NCI-H748 (cell line): Measurements from ENCODE around the gene SHKBP1.
A peak's percentile ranks its signal among the peaks of the same experiment; 100 is the strongest.

Source experiments
- DNase-seq: peaks from one replicate; lab custom pipeline; 2025; ENCODE audit not compliant: unreplicated experiment; lab: John Stamatoyannopoulos, UW

The SHKBP1 gene

DNA sequence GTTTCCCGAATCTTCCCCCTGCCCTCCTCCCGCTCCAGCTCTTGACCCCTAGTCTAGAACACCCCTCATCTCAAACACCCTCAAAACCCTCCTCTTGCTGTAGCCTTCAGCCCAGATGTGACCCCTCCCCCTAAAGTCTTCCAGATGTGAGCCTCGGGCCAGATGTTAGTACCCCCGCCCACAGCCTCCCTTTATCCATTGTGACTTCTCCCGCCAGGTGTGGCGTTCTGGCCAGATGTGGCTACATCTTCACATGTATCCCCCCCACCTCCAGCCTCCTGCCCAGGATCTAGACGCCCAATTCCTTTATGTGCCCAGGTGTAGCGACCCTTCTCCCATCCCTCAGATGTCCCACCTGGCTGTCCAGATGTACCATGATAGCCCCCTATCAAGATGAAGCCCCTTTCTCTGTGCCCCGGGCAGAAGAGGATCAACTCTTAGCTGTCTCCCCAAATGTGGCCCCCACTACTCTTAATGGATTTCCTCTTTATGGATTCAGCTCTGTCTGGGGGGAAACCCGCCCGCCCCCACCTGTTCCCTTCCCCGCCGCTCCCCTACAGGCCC lies 24.0 kb downstream of the SHKBP1 start:
- DNase-seq: no peak

DNA sequence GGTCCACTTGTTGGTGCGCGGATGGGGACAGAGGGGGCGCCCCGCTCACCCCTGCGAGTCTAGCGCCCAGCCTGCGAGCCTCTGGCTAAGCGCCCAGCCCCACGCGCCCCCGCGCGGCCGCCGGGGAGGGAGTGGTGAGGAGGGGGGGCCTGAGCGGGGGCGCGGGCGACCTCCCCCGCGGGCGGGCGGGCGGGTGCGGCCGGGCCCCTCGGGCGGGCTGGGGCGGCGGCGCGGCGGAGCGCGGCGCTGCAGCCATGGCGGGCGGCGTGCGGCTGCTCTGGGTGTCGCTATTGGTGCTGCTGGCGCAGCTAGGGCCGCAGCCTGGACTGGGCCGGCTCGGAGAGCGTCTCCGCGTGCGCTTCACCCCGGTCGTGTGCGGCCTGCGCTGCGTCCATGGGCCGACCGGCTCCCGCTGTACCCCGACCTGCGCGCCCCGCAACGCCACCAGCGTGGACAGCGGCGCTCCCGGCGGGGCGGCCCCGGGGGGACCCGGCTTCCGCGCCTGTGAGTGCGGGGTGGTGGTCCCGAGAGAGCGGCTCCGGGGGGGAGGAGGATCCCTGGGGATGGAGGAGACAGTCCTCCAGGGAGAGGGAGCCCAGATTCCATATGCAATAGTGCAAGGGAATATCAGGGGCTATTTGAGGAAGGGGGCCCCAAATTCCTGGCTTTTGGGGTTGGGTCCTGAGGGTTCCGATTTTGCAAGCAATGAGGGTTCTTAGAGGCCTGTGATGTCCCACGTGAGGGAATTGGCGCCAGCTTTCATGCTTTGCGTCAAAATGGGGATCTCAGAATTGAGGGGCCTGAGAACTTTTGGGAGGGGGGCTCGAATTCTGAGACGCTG lies 24.7 kb downstream of the SHKBP1 start, which contains the start of gene LTBP4:
LTBP4 (plus strand) TSS at position 236 of the 841 bp plus-strand sequence; CDS start at position 255, 19 bp downstream.
- peak; percentile 67 for DNase-seq

DNA sequence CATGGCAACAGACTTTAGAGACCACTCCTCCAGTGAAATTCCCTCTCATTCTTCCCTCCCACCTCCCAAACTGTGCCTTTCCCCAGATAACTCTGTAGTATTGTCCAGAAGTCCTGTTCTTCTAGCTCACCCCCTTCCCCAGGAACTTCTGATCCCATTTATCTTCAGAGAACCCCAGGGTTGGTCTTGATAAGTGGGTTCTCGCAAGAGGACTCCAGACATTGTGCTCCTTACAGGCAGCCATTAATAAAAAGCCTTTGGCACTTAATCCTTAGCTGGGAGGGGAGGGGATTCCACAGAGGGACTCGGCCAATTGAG lies 26.4 kb downstream of the SHKBP1 start:
- DNase-seq: no peak

DNA sequence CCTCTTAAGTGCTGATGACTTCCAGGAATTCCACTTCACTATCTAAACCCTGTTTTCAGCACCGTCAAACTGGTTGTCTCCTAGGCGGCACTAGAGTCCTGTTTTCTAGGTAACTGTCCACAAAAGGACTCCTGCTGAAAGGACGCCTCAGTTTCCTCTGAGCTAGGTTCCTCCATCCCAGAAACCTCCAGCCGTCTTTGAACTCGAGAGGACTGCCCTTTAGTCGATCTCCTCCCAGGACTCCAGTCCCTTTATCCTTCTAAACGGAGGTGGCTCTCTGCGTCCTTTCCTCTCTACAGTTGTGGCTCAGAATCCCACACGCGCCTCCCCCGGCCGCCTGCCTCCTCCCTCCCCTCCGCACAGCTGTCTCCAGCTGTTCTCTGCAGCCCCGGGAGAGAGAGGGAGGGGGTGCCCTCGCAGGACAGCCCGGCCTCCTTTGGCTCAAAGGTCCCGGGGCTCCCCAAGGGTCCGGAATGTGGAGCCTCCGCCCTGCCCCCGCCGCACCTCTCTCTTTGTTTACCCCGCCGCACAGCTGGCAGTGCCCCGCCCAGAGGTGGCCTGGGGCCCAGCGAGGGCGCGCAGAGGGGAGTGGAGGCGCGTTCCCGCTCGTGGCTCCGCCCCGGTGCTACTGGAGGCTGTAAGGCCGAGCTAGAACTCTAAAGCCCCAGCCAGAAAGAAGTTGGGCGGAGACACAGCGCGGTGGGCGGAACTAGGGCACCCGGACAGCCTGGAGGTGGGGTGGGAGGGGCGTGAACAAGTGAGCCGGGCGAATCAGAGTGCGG lies 26.9 kb downstream of the SHKBP1 start:
- DNase-seq: peak; percentile 99

DNA sequence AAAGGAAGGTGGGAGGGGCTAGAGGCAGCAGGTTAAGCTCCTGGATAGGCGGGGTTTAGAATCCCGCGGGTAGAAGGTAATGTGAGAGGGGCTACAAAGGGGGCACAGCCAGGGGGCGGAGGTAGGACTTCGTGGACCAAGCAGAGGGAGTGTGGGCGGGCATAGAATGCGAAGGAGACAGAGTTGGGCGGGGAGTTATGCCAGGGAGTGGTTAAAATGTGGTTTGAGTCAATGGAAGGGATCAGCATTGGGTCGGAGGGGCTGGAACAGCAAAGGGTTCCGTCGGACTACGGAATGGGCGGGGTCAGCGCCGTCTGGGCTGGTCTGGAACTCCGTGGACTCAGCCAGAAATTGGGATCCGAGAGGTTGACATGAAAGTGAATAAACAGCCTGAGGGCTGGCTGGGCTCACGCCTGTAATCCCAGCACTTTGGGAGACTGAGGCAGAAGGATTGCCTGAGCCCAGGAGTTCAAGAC lies 27.5 kb downstream of the SHKBP1 start:
- DNase-seq: no peak

DNA sequence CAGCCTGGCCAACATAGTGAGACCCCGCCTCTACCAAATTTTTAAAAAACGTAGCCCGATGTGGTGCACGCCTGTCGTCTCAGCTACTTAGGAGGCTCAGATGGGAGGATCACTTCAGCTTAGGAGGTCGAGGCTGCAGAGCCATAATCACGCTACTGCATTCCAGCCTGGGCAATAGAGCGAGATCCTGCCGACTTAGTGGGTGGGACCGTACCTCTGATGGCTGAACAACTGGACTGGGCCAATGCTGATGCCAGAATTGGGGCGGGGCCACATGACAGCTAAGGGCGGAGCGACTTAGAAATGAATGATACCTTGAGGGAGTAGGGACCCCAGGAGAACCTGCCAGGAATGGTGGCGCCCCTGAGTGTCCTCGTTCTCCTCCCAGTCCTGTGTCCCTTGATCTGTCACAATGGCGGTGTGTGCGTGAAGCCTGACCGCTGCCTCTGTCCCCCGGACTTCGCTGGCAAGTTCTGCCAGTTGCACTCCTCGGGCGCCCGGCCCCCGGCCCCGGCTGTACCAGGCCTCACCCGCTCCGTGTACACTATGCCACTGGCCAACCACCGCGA lies 28.1 kb downstream of the SHKBP1 start:
- DNase-seq: peak; percentile 50

DNA sequence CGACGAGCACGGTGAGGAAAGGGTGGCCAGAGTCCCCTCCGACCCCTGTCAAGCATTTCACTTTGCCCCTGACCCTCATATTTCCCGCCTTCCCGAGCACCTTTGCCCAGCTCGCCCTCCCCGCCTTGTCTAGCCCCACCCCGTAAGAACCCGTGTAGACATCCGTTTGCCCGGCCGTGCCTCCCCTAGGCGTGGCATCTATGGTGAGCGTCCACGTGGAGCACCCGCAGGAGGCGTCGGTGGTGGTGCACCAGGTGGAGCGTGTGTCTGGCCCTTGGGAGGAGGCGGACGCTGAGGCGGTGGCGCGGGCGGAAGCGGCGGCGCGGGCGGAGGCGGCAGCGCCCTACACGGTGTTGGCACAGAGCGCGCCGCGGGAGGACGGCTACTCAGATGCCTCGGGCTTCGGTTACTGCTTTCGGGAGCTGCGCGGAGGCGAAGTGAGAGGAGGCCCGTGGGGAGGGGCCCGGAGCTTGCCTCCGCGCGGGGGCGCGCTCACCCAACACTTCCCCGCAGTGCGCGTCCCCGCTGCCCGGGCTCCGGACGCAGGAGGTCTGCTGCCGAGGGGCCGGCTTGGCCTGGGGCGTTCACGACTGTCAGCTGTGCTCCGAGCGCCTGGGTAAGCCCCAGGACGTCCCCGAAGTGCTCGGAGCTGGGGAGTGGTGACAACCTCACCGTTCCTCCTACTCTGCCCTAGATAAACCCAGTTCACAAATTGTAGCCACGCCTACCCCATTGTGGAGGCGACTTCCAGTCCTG lies 28.7 kb downstream of the SHKBP1 start:
- peak; percentile 90 for DNase-seq

DNA sequence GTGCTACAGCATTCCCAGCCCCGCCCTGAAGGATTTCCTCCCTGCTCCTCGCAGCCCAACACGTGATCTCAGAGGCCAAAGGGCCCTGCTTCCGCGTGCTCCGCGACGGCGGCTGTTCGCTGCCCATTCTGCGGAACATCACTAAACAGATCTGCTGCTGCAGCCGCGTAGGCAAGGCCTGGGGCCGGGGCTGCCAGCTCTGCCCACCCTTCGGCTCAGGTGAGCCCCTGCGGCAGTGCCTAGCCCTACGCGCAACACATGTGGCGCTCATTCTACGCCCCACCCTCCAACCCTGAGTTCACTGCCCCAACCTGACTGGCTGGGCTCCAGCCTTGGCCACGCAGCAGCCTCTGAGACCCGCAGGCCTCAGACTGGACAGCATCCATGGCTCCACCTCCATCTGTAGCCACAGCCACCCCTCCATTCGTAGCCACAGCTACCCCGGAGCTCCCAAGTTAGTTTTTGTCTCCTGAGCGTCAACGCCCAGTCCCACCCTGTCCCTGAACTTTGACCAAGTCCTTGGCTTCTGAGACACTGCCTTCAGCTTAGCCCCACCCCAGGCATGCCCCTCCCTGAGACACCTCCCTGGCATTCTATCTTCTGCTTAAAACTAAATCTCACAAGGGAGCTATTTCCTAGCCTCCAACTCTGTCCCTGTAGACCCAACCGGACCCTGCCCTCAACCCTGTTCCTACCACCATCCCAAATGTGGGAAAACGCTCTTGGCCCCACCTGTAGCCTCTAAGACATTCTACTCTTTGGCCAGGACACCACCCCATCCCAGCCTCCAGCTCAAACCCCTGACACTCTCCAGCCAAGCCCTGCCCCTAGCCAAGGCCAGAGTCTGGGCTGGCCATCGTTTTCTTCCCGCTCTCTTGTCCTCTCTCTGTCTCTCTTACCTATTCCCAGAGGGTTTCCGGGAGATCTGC lies 30.9 kb downstream of the SHKBP1 start:
- DNase-seq: peak; percentile 32

DNA sequence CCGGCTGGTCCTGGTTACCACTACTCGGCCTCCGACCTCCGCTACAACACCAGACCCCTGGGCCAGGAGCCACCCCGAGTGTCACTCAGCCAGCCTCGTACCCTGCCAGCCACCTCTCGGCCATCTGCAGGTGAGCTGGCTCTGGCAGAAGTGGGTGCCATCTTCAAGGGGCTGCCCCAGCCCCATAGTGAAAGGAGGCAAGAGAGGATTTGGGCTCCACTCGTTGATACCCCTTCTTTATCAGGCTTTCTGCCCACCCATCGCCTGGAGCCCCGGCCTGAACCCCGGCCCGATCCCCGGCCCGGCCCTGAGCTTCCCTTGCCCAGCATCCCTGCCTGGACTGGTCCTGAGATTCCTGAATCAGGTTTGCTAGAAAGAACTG lies 31.6 kb downstream of the SHKBP1 start:
- DNase-seq: no peak

DNA sequence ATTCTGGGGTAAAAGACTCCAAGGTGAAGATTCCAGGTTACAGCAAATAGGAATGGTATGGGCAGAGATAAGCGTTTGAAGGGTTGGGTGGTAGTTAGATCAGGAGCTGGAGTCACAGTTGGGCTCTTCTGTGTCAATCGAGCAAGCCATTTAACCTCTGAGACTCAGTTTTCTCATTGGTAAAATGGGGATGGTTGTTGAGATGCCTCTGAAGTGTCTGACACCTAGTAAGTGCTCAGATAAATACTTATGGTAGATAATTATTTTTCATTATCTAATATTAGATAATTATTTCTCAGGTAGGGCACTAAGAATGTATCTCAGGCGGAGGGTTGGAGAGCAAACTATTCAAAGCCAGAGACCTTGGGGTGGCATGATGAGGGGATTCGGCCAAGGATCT lies 32.3 kb downstream of the SHKBP1 start:
- DNase-seq: no peak

DNA sequence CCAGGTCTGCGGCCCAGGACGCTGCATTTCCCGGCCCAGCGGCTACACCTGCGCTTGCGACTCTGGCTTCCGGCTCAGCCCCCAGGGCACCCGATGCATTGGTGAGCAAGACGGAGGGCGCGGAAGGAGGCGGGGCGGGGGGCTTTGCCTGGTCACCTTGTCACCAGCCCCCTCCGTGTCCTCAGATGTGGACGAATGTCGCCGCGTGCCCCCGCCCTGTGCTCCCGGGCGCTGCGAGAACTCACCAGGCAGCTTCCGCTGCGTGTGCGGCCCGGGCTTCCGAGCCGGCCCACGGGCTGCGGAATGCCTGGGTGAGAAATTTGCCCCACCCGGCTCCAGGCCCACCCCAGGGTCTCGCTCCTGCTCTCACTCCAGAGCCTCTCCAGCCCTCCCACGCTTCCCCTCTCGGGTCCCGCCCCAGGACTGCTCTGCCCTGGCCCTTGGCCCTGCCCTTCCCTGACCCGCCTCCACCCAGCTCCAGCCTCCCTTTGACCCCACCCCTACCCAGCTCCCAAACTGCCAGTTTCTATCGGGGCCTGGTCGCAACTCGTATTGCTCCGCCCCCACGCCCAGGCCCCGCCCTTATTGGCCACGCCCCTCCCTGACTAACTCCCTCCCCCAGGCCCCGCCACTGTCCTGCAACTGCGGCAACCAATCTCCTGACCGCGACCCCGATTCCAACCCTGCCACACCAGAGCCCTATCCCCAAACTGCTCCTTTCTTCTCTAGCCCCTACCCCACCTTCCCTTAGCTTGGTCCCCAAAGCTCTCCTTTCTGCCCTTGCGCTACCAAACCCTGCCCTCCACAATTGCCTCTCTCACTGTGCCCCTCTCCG lies 33.1 kb downstream of the SHKBP1 start:
- DNase-seq: no peak

DNA sequence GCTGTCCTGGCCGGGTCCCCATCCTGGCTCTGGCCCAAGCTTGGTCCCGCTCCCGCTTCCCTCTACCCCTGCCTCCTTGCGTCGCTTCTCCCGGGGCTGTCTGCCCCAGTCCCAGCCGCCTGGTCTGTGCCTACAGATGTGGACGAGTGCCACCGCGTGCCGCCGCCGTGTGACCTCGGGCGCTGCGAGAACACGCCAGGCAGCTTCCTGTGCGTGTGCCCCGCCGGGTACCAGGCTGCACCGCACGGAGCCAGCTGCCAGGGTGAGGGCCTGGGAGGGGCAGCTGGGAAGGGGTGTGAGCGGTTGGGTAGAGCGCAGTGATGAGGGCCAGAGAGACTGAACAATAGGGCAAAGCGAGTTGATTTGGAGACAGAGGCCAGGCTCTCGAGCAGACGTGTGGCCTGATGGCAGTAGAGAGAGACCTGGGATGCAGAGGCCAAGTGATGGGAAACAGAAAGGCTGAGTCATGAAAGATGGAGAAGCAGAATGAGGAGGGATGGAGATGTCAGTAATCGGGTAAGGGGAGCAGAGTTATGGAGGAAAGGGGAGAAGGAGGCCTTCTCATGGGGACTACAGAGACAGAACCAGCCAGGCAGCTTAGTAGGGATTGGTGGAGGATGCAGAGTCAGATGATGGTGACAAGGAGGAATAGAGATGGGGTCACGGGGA lies 33.9 kb downstream of the SHKBP1 start:
- no peak for DNase-seq

DNA sequence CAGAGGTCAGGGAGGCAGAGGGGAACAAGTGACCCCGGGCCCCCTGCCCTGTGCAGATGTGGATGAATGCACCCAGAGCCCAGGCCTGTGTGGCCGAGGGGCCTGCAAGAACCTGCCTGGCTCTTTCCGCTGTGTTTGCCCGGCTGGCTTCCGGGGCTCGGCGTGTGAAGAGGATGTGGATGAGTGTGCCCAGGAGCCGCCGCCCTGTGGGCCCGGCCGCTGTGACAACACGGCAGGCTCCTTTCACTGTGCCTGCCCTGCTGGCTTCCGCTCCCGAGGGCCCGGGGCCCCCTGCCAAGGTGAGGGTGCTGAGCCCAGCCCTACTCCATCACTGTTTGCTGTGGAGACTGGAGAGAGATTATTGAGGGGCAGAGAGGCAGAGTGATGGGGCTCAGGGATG lies 34.4 kb downstream of the SHKBP1 start:
- no peak for DNase-seq

DNA sequence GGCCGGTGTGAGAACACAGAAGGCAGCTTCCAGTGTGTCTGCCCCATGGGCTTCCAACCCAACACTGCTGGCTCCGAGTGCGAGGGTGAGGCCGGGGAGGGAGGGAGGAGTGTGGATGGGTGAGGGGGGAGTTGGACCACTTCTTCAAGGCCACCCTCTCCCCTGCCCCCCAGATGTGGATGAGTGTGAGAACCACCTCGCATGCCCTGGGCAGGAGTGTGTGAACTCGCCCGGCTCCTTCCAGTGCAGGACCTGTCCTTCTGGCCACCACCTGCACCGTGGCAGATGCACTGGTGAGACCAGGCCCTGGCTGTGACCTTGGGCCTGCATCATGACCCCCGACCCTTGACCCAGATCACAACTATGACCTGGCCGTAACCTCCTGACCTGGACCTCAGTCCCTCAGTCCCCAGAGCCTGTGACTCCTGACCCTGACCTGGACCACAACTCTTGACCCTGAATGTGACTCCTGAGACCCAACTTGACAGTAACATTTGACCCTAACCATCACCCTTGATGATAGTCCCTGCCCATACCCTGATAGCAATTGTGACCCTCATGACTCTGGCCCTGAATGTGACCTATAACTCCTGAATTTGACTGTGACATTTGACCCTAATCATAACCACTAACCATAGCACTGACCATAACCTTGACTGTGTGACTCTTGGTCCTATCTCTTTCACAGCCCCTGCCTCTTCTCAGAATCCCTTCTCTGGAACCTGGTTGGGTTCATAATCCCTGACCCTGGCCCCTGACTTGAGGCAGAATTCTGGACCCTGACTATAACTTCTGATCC lies 35.4 kb downstream of the SHKBP1 start:
- no peak for DNase-seq

DNA sequence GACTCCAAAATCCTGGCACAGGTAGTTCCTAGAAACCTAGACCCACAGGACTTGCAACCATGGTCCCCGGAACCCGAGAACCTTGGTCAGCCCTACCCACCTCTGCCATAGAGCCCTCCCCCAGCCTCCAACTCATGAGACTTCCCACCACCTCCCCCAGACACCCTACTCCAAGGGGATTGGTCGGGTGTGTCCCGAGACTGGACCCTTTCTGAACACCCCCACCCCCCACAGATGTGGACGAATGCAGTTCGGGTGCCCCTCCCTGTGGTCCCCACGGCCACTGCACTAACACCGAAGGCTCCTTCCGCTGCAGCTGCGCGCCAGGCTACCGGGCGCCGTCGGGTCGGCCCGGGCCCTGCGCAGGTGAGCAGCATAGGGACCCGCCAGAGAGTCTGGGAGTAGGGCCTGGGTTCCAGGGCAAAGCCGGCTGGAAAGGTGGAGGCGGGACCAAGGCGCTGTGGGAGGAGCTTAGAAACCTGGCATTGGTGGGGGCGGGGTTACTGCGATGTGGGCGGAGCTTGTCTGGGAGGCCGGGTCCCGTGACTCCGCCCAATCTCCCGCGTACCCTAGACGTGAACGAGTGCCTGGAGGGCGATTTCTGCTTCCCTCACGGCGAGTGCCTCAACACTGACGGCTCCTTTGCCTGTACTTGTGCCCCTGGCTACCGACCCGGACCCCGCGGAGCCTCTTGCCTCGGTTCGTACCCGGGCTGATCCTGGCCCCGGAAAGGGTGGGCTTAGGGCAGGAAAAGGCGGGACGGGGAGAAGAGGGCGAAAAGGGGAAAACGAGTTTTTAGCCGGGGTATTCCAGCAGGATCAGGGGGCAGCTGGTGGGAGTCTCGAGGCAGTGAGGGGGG lies 36.4 kb downstream of the SHKBP1 start:
- DNase-seq: peak; percentile 60
